ENCODE data around the gene IFNE.
"Not testable (repeated sequence)": the region's sequence is repeated elsewhere in the genome, so short reads cannot be mapped to it uniquely, and the experiment has no call there.

The IFNE gene

DNA sequence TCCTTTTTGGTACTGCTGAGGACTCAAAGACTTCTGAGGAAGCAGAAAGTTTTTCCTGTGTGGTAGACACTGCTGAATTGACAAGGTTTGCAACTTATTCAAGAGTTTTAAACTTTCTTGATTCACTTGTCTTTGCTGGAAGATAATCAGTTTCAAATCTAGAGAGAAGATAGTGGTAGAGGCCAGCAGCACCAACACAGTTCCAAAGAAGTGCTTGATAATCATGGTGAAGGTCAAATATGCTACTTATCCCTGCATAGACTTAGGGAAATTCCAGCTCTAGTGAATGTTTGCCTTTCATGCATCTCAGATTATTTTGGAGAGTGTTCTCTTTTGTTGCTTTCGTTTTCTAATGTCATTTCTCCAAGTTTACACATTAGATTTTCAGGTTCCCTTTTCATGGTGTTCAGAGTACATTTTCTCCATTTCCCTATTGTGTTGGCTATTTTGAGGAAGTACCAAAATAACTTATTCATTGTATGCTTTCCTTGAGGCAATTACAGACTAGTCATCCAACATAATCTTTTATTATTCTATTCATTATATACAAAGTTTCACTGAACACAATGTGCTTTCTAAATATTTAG, 550 bp downstream of the IFNE start:
- DNase-seq = no peak

GRCh38 chr9:21479152-21479702, 2.9 kb downstream of the IFNE start:
- DNase-seq = no peak

GRCh38 chr9:21477466-21477865, 4.6 kb downstream of the IFNE start:
- no peak for DNase-seq

GRCh38 chr9:21473236-21473635, 8.9 kb downstream of the IFNE start:
- DNase-seq = no peak

DNA sequence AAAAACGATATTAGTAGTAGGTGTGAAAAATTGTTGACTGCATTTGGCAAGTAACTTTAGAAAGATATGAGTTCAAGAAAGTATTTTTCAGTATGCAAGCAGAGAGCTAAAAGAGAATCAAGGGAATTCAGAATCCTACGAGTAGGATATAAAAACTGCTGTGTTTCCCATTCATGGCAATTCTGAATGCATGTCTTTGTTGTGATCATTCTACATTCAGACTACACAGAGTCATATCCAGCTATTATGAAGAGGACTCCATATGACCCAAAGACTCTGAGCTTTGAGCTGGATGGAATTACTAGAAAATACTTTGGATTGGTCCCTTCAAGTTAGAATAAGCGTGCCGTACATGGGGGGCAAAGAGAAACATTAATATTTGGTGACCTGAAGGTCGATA, 12.0 kb downstream of the IFNE start:
- no peak for DNase-seq

DNA sequence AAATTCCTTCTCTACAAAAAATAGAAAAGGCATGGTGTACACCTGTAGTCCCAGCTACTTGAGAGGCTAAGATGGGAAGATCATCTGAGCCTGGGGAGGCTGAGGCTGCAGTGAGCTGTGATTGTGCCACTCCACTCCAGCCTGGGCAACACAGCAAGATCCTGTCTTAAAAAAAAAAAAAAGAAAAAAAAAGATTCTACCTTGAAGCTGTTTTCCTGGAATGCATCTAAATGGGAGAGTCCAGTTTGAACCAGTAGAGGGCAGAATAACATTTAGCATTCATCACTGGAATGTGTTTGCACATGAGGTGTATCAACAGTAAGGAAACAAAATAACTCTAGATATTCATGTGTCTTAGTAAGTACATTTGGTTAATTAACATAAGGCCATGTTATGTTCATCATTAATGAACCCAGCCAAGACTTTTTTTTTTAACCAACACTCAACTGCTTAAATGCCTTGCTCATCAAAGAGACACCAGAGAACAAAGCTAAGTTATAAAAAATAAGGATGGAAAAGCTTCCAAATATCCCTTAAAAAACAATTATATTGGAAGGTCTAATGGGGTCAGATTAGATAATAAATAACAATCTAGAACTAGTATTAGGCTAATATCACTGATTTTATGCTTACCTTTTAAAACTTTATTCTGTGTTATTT, 16.1 kb downstream of the IFNE start:
- peak; percentile 7 for DNase-seq

GRCh38 chr9:21465138-21465537, 17.0 kb downstream of the IFNE start:
- no peak for DNase-seq

- DNase-seq = no peak
Measured at GRCh38 chr9:21461377-21461776, 20.7 kb downstream of the IFNE start.

- DNase-seq = no peak
Measured at GRCh38 chr9:21455320-21455719, 26.8 kb downstream of the IFNE start.

DNA sequence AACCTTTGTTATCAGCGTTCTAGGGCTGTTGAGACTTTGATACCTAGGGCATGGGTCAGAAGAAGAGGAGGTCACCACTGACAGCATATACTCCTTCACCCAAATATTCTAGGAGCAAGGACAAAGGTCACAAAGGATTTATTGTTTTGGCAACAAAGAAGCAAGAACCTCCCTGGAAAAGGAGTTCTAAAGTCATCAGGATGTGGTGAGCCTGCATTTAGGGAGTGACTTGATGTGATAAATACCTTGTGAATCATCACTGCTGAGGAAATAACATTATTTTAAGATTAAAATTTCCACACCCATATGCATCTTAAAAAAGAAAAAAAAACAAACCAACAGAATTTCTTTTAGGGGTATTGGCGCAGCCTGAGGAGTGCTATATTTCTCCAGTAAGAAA, 28.0 kb downstream of the IFNE start:
- DNase-seq = no peak

- DNase-seq = no peak
Measured at GRCh38 chr9:21452681-21453080, 29.4 kb downstream of the IFNE start.

DNA sequence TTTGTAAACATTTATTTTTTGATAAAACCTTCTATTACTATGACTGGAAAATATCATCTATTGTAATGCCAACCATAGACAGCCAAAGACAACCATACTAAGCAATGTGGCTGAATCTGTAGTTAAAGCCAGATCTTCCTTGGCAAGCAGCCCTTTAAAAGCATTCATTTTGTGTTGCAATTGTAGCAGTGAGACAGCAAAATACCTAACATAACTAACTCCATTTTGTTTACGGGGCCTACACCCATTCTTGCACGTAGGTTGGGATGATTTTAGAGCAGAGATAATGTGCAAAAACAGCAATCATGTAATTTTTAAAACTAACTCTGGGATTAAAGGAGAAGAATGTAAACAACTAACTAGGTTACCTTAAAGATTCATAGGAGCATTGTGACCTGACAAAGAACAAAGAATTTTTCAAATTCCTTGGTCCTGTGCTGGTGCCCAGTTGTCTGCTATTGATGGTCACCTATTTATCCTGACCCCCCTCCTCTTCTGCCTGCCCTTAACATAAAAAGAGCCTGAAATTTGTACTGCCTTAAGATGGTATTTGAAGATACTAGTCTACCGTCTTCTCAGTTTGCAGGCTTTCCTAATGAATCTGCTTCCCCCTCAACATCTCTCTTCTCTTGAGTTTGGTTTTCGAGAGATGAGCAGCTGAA, 31.2 kb downstream of the IFNE start:
- DNase-seq = no peak

GRCh38 chr9:21449312-21449711, 32.8 kb downstream of the IFNE start:
- not testable (repeated sequence) for DNase-seq

DNA sequence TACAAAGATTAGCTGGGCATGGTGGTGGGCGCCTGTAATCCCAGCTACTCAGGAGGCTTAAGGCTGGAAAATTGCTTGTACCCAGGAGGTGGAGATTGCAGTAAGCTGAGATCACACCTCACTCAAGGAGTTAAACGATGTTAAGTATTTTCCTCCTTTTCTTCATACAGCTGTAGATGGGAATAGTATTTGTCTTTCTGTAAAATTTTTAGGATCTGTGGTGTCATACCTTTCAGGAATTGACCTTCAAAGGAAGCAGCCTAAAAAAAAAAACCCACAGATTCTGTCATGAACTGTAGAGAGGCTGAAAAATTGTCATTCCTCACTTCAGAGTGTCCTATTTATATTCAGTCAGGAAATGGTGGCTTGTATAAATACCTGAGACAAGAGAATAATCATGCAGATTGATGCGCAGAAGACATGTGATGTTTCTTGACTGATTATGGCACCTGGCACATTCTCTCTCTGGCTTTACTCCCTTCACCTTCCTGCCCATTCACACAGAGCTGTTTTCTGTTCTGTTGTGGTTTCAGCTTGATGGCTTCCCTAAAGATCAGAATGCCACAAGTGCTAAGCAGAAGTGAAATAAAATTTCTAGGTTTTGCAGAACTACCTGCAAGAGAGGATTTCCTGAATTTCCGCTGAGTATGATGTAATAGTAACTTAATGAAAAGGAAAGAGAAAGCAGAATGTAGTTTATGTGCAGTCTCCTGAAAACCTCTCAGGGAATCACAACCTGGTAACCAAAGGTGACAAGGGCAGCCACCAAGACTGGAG, 38.1 kb downstream of the IFNE start:
- DNase-seq = no peak

- DNase-seq = no peak
Measured at GRCh38 chr9:21440139-21440538, 42.0 kb downstream of the IFNE start, which contains the start of gene IFNA1. Gene IFNA1 (plus strand): TSS chr9:21440439. CDS start chr9:21440508, 69 bp downstream.

- DNase-seq = not testable (repeated sequence)
Measured at GRCh38 chr9:21435015-21435383, 47.1 kb downstream of the IFNE start.

- DNase-seq = peak; percentile 15
Measured at GRCh38 chr9:21434202-21435014, 47.7 kb downstream of the IFNE start.

GRCh38 chr9:21432672-21433425, 49.3 kb downstream of the IFNE start:
- no peak for DNase-seq

All from NCI-H1105 (cell line).